GM18498 (cell line): ENCODE data around the gene ELF2.
"Not testable (repeated sequence)": the region's sequence is repeated elsewhere in the genome, so short reads cannot be mapped to it uniquely, and the experiment has no call there.

Experiments
- ATAC-seq: cut with Tn5 transposase; IDR thresholded peaks from one replicate; pipeline ENCODE4 v1.9.1; 2021; ENCODE audit warnings: mild to moderate bottlenecking, moderate library complexity; ENCODE audit not compliant: unreplicated experiment

ELF2 gene

DNA sequence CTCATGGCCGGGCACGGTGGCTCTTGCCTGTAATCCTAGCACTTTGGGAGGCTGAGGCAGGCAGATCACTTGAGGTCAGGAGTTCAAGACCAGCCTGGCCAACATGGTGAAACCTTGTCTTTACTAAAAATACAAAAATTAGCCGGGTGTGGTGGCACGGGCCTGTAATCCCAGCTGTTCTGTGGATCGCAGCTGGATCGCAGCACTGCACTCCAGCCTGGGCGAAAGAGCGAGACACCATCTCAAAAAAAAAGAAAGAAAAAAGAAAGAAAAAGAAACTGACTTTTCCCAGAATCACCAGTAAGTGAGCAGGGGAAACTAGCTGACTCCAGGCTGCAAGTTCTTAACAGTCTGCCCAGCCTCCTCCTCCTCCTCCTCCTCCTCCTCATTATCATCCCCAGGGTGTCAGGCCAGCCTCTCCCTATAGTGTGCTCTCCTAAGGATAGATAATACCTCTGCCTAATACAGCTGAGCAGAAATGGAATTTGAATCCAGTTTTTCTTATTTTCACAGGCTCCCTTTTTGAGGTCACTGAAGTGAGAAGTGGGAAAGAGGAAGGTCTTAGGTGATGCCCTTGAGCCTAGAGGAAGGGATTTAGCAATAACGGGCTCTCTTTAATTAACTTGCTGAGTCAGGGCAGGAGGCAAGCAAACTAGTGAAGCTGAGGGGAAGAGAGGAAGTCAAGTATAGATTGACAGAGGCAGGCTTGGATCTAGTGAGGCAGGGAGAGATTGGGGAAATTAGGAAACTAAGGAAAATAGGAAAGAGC lies 11.8 kb upstream of the ELF2 start:
- ATAC-seq: no peak

DNA sequence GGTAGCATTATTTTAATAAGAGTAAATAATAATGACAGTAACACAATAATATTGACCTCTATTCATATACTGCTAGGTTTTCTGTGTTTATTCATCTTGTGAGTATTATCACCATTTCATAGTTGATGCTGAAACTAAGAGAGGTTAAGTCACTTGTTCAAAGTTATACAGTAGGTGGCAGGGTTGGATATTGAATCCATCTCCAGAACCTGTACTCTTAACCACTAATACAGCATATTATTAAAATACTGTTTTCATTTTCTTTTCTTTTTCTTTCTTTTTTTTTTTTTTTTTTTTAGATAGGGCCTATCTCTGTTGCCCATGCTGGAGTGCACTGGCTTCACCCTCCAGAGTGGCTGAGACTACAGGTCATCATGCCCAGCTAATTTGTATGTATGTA lies 7.1 kb upstream of the ELF2 start:
- ATAC-seq: peak; percentile 71

DNA sequence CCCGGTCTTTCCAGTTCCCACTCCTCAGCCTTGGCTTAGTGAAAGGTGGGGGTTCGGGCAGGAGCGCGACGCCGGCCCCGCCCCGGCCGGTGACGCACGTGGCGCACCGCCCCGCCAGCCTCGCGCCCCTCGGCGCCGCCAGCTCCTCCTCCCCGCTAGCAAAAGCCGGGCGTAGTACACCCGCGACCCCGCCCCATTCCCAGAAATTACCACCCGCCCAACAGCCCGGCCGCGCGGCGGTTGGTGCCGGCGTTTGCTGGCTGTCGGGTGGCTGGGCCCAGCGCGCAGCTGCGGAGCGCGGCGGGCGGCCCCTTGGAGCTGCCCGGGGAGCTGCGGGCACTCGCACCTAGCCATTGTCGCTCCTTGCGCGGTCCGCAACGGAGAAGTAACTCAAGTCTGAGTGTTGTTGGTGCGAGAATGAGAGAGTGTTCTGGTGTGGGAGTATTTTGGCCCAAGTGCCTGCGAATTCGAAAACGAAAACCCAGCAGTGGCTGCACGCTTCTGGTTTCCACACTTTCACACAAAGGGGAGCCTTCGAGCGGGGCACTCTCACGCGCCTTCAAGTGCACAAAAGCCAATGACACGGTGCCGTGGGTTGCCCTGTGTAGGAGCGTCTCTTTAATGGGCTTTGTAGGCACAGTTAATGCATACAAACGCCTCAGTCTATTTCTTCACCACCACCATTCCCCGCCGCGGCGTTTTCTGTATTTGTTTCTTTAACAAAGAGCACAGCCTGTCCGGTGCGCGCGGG lies 1.0 kb upstream of the ELF2 start:
- peak; percentile 73 for ATAC-seq

DNA sequence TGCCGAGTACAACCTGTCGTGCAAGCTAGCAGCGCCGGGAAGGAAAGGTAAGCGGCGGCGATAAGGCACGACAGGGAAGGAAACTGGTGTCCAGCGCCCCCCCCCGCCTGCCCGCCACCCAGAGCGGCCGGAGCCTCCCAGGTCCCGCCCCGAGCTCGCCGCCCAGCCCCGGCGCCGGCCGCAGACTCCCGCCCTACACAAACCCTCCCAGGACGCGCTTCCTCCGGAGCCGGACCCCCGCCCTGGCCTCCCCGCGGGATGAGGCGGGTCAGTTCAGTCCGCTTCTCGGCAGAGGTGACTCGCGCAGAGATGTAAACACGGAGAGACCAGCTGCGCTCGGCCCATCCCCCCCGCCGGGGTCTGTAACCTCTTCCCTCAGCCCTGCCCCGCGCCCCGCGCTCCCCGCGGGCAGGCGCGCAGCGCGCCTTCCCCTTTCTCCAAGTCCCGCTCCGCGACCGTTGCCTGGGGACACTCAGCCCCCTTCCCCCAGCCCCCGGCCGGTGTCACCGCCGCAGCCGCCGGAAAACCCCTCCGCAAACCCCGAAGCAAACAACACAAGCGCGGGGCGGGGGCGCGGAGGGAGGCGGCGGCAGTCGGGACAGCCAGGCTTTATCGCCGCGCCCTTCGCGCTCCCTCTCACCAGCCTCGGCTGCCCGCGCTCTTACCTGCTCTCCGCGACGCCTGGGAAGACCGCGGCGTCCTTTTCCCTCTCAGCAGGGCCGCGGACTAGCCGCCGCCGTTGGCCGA lies 543 bp downstream of the ELF2 start:
- ATAC-seq: peak; percentile 17

DNA sequence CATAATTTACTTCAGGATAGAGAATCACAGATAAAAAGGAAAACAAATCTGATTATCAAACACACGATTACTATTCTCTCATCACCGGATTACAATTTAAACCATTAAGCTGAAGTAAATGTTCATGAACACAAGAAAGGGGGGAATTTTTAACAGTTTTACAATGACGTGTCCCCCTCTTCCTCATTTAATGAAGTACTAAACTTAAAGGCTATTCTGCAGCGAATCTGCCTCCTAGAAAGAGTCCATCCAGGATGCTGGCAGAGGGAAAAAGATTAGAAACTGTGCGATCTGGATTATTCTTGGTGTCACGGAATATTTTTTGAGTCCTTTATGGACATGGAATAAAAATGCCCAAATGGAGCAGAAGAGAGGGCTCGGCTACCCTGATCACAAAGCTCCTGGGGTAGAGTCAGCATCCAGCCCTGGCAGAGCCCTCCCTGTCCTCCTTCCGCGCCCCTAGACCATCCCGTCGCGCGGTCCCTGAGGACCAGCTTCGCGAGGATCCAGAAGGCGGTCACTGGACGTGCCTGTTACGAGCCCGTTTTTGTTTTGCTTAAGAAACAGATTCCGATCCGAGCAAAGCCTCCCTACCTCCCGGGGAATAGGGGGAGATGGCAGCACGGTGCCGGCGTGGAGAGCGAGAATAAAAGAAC lies 1.2 kb downstream of the ELF2 start:
- ATAC-seq: no peak

DNA sequence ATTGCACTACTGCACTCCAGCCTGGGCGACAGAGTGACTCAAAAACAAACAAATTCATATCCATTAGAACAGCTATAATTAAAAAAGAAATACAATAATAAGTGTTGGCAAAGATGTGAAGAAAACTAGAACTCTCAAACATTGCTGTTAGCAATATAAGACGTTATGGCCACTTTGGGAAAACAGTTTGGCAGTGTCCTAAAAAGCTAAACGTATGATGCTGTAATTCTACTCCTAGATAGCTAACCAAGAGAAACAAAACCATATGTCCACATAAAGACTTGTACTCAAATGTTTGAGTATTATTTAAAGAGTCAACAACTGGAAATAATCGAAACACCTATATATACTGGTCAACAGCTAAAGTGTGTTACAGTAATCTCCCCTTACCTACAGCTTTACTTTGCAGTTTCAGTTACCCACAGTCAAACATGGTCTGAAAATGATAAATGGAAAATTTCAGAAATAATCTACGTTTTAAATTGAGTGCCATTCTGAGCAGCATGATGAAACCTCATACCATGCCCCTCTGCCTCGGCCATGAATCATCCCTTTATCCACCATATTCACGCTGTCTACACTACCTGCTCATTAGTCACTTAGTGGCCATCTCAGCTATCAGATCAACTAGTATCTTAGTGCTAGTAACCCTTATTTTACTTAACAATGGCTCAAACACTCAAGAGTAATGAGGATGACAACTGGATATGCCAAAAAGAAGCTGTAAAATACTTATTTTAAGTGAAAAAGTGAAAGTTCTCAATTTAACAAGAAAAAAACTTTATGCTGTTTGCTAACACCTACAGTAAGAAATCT lies 4.9 kb downstream of the ELF2 start:
- ATAC-seq: no peak

DNA sequence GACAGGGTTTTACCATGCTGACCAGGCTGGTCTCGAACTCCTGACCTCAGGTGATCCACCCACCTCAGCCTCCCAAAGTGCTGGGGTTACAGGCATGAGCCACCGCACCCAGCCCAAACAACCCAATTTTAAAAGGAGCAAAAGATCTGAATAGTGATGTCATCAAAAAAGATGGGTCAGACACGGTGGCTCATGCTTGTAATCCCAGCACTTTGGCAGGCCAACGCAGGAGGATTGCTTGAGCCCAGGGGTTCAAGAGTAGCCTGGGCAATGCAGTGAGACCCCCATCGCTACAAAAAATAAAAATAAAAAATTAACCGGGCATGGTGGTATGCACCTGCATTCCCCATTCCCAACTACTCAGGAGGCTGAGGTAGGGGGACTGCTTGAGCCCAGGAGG lies 6.1 kb downstream of the ELF2 start:
- ATAC-seq: no peak

DNA sequence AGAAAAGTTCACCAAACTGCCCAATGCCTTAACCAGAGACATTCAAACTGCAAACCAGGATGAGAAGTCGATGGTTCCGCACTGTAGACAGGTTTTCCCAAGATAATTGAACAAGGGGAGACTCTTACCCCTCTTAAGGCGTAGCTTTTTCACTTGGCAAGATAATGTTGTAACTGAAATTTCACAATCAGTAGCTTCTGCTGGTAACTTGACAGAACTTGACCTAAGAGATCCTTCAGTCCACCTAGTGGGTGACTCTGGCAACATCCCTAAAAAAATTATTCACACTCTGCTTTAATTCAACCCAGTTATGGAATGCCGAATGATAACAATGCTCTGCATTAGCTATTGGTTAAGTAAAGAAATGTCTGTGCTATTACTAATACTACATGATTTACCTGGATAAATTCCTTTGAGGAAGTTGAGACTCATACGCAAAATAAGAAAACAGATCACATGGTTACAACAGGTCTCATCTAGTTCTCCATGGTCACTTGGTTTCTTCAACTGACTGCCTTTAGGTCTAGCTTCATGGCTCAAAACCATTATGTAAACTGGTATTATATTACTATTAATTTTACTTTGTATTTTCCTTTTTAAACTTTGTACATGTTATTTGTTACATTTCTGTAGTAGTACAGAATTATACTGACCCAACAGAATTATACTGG lies 9.1 kb downstream of the ELF2 start:
- peak; percentile 60 for ATAC-seq

DNA sequence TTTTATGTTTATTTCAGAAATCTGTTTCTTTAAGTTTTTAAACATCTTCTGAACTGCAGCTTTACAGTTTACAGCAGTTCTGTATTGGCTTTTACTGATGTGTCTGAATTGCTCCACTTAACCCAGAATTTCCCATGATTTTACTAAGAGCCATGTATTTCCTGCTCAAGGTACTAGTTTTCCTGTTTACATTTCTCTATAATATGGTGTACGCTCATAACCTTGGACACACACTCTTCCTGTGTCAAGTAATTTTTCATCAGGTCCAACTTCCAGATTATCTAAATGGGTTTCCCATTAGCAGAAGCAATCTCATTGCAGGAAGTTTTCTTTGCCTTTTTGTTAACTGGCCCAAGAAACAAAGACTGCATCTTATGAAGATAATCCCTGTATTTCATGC lies 12.3 kb downstream of the ELF2 start:
- no peak for ATAC-seq

DNA sequence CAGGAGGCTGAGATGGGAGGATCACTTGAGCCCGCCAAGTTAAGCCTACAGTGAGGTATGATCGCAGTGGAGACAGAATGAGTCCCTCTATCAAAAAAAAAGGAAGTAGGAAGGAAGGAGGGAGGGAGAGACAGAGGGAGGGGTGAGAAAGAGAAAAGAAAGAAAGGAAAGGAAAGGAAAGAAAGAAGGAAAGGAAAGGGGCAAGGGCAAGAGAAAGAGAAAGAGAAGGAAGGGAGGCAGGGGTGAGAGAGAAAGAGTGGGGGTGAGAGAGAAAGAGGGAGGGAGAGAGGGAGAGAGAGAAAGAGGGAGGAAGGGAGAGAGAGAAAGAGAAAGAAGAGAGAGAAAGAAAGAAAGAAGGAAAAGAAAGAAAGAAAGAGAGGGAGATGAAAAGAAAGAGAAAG lies 13.2 kb downstream of the ELF2 start:
- no peak for ATAC-seq

DNA sequence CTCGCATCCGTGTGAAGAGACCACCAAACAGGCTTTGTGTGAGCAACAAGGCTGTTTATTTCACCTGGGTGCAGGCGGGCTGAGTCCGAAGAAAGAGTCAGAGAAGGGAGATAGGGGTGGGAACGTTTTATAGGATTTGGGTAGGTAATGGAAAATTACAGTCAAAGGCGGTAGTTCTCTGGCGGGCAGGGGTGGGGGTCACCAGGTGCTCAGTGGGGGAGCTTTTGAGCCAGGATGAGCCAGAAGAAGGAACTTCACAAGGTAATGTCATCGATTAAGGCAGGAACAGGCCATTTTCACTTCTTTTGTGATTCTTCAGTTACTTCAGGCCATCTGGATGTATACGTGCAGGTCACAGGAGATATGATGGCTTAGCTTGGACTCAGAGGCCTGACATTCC lies 19.0 kb downstream of the ELF2 start:
- ATAC-seq: not testable (repeated sequence)

DNA sequence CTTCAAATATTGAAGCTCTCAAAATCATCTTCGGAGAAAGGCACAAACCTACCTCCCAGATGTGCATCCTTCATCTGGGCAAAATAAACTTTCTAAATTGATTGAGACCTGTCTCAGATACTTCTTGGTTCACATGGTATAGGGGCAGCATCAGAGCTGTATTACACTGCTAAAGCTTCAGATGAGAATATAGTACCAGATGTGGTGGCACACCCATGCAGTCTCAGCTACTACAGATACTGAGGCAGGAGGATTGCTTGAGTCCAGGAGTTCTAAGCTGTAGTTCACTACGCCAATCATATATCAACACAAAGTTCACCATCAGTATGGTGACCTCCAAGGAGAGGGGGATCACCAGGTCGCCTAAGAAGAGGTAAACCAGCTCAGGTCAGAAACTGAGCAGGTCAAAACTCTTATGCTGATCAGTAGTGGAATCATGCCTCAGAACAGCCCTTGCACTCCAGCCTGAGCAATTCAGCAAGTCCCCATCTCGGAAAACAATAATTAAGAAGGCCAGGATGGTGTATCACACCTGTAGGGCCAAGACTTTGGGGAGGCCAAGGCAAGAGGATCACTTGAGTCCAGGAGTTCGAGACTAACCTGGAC lies 22.0 kb downstream of the ELF2 start:
- no peak for ATAC-seq

DNA sequence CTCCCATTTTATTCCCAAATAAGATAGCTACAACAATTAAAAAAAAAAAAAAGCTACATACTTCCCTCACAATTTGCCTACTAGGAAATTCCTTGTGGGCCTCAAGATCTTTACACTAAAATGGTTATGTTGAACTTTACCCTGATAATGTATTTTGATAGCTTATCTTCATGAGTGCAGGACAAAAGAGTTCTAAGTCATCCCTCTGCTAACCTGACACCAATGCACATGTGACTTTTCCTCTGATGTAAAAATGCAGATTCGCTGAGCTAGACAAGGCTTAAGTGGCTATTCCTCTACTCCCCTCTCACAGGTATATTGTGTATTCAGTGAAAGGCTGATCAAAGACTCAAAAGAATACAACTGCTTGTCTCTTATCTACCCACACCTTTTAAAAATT lies 22.5 kb downstream of the ELF2 start:
- no peak for ATAC-seq

DNA sequence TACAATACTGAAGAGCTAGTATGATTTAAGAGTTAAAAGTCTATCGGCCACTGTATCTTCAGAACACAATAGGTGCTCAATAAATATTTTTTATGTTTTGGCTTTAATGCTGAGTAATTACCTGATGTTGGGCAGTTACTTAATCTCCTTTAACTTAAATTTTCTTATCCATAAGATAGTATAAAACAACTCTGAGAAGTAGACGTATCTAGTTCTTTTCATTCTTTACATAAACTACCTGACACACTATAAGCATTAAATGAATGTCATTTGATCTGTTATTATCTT lies 22.9 kb downstream of the ELF2 start:
- ATAC-seq: no peak

DNA sequence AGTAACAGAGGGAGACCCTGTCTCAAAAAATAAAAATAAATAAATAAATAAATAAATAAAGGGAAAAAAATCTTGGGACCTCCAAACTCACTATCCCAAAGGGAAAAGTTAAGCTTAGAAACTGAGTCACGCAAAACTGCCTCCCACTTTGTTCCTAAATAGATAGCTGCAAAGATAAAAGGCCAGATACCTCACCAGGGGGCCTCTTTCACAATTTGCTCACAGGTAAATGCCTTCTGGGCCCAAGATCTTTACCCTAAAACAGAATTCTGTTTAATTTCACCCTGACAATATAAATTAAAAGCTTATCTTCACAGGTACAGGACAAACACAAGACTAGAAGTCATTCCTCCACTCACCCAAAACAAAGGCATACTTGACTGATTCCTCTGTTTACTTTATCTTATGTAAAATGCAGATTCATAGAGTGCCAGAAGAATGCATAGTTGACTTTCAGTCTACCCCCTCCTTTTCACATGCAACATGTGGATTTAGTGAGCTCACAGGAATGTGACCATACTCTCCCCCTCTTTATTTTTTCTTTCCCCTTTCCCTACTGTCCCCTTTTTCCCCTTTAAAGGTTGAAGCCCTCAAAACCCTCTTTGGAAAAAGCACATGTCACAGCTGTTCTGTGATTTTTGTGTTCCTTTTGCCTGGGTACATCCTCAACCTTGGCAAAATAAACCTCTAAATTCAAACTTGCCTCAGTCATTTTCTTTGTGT lies 23.4 kb downstream of the ELF2 start:
- no peak for ATAC-seq

DNA sequence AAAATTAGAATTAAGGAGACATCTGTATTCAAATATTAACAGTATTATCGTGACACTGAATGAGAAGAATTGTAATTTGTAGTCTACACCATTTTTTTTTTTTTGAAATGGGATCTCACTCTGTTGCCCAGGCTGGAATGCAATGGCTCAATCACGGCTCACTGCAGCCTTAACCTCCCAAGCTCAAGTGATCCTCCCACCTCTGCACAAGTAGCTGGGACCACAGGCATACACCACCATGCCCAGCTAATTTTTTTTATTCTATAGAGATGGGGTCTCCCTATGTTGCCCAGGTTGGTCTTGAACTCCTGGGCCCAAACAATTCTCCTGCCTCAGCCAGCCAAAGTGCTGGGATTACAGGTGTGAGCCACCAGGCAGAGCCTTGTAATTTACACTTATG lies 24.8 kb downstream of the ELF2 start:
- no peak for ATAC-seq

DNA sequence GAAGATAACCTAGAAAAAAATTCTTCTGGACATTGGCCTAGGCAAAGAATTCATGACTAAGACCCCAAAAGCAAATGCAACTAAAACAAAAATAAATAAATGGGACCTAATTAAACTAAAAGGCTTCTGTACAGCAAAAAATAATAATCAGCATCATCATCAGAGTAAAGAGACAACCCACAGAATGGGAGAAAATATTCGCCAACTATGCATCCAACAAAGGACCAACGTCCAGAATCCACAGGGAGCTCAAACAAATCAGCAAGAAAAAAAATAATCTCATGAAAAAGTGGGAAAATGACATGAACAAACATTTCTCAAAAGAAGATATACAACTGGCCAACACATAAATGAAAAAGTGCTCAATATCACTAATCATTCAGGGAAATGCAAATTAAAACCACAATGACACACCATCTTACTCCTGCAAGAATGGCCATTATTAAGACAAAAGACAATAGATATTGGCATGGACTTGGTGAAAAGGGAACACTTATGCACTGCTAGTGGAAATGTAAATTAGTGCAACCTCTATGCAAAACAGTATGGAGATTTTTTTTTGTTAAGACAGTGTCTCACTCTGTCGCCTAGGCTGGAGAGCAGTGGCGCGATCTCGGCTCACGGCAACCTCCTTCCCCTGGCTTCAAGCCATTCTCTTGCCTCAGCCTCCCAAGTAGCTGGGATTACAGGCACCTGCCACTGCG lies 29.9 kb downstream of the ELF2 start:
- no peak for ATAC-seq

DNA sequence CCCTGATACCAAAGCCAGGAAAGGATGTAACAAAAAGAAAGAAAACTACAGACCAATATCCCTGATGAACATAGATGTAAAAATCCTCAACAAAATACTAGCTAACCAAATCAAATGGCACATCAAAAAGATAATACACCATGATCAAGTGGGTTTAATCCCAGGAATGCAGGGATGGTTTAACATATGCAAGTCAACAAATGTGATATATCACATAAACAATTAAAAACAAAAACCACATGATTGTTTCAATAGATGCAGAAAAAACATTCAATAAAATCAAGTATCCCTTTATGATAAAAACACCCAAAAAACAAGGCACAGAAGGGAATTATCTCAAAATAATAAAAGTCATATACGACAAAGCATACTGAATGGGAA lies 31.5 kb downstream of the ELF2 start:
- ATAC-seq: no peak
